ENCODE results near the gene JMJD8. TPM values are rescaled to one million over a fixed set of nuclear protein-coding genes. Genes with fewer than 3 reads are reported as not detected.

JMJD8 gene
- total RNA-seq, 2 experiments from 2014 or later = 48.7 to 82.3 TPM

DNA sequence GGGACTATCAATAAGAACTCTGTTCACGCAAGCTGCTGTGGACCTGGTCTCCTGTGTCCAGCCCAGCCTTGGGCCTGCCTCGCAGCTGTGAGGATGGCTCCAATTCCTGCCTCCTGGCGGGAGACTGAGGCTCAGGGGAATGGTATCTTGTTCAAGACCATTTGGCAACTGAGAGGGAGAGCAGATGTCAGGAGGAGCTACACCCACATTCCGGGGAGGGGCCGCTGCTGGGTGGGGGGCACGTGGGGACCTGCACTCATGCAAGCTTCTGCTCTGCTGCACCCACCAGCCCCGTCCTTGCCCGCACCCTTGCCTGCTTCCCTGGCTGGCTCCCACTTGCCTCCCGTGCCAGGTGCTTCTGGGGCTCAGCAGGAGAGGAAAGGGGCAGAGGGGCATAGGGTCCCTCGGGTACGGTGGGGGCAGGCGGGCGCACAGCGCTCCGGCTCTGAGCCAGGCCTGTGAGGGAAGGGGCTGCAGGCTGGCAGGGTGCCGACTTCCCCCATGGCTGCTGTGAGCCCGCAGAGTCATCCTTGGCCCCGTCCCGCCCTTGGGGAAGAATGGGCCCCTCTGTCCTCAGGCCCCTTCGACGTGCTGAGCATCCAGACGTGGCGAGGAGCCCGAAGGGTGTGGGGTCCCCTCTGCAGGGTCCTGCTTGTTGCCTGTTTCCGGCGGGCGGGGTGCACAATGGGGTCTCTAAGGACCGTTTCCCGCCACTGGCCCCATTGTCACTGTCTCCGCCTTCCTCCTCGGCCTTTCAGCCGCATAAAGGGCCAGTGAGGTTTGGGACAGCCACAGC, 33.5 kb upstream of the JMJD8 start:
- H4K20me1 ChIP-seq (ENCODE audit: insufficient read depth, low read length) = no peaks in the 10 kb centered on the region
- BruUV-seq (replicated peaks) = no TSS peak
- no peak overlapping the region for H3K4me3 ChIP-seq (ENCODE audit: low read depth, low read length, poor library complexity, severe bottlenecking)
- H2AFZ ChIP-seq (ENCODE audit: low read length) = no peak overlapping the region
- H3K27ac ChIP-seq (ENCODE audit: low read depth, low read length, poor library complexity, severe bottlenecking) = no peak overlapping the region
- H3K4me2 ChIP-seq (ENCODE audit: low read length) = no peak overlapping the region
- POLR2A ChIA-PET = no interaction called here
- 0 out of 2 replicates have a peak, but pooled peaks cover 1% of the 10 kb centered on the region for H3K36me3 ChIP-seq (ENCODE audit: insufficient read depth, low read length)
- CTCF ChIA-PET (ENCODE audit: unreplicated experiment) = no interaction called here
- no peaks in the 10 kb centered on the region for H3K9me2 ChIP-seq (ENCODE audit: insufficient read depth, low read length)
- H3K79me2 ChIP-seq (ENCODE audit: insufficient read depth, low read depth, low read length) = no peaks in the 10 kb centered on the region
- H3K9me3 ChIP-seq (ENCODE audit: low read length) = no peaks in the 10 kb centered on the region
- no peak for DNase-seq (ENCODE audit: low spot score)
- intact Hi-C loops (cut with micrococcal nuclease; ENCODE audit: unreplicated experiment) = no loop called here
- TF ChIP-seq, protein P1, sequence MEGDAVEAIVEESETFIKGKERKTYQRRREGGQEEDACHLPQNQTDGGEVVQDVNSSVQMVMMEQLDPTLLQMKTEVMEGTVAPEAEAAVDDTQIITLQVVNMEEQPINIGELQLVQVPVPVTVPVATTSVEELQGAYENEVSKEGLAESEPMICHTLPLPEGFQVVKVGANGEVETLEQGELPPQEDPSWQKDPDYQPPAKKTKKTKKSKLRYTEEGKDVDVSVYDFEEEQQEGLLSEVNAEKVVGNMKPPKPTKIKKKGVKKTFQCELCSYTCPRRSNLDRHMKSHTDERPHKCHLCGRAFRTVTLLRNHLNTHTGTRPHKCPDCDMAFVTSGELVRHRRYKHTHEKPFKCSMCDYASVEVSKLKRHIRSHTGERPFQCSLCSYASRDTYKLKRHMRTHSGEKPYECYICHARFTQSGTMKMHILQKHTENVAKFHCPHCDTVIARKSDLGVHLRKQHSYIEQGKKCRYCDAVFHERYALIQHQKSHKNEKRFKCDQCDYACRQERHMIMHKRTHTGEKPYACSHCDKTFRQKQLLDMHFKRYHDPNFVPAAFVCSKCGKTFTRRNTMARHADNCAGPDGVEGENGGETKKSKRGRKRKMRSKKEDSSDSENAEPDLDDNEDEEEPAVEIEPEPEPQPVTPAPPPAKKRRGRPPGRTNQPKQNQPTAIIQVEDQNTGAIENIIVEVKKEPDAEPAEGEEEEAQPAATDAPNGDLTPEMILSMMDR (conservative IDR thresholded peaks at IDR 0.05; ENCODE audit: low read length) = no peak
- no peak for TF ChIP-seq EZH2phosphoT487 (IDR thresholded peaks at IDR 0.05; ENCODE audit: borderline replicate concordance, low read depth, low read length)
- H3K4me1 ChIP-seq (ENCODE audit: insufficient read depth, low read length, poor library complexity, severe bottlenecking) = peaks cover 49% of the 10 kb centered on the region

DNA sequence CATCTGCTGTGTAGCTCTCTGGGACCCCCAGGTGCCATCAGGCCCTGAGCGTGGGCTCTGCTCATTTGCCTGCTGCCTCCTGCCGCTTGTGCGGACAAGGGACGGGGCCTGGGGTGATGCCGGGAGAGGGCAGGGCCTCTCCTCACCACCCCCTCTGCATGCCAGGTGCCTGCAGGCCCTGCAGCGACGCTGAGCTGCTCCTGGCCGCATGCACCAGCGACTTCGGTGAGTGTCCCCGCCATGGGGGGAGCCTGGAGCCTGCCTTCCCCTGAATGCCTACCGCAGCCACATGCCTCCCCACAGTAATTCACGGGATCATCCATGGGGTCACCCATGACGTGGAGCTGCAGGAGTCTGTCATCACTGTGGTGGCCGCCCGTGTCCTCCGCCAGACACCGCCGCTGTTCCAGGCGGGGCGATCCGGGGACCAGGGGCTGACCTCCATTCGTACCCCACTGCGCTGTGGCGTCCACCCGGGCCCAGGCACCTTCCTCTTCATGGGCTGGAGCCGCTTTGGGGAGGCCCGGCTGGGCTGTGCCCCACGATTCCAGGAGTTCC, 32.7 kb upstream of the JMJD8 start:
- ChIA-PET POLR2A (no interaction called here), CTCF (ENCODE audit: unreplicated experiment) (interaction anchor here (1.0 kb wide), 1 partner anchor 72 kb away, joined by 4 read pairs; the partner anchor contains the start of genes CHTF18 and RPUSD1)
- H3K9me3 ChIP-seq (ENCODE audit: low read length) = no peaks in the 10 kb centered on the region
- no peaks in the 10 kb centered on the region for H4K20me1 ChIP-seq (ENCODE audit: insufficient read depth, low read length)
- H3K4me3 ChIP-seq (ENCODE audit: low read depth, low read length, poor library complexity, severe bottlenecking) = no peak overlapping the region
- no peak for TF ChIP-seq EZH2phosphoT487 (IDR thresholded peaks at IDR 0.05; ENCODE audit: borderline replicate concordance, low read depth, low read length)
- TF ChIP-seq, protein P1 (conservative IDR thresholded peaks at IDR 0.05; ENCODE audit: low read length) = no peak
- no peak overlapping the region for H3K27ac ChIP-seq (ENCODE audit: low read depth, low read length, poor library complexity, severe bottlenecking)
- H3K4me2 ChIP-seq (ENCODE audit: low read length) = no peak overlapping the region
- DNase-seq (ENCODE audit: low spot score) = no peak
- H3K36me3 ChIP-seq (ENCODE audit: insufficient read depth, low read length) = no peaks in the 10 kb centered on the region
- H2AFZ ChIP-seq (ENCODE audit: low read length) = no peak overlapping the region
- no TSS peak for BruUV-seq (replicated peaks)
- no peaks in the 10 kb centered on the region for H3K9me2 ChIP-seq (ENCODE audit: insufficient read depth, low read length)
- peaks cover 41% of the 10 kb centered on the region for H3K4me1 ChIP-seq (ENCODE audit: insufficient read depth, low read length, poor library complexity, severe bottlenecking)
- intact Hi-C loops (cut with micrococcal nuclease; ENCODE audit: unreplicated experiment) = no loop called here
- no peaks in the 10 kb centered on the region for H3K79me2 ChIP-seq (ENCODE audit: insufficient read depth, low read depth, low read length)

DNA sequence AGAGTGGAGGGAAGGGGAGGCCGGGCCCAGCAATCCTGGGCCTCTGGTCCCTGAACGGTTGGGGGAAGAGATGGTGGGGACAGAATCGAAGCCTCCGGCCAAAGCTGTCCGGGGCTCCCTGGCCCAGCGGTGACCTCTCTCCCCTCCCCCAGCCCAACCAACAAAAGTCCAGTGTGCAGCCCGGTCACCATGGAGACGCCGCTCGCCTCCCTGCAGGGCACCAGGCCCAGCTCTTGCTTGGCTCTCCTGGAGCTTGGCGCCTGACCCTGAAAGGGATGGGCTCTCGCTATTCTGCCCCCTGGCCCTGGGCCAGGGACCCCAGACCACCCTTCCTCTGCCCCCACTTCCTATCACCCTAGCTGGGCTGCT, 32.0 kb upstream of the JMJD8 start:
- peak overlapping the region; percentile 65 for H3K4me3 ChIP-seq (ENCODE audit: low read depth, low read length, poor library complexity, severe bottlenecking)
- no peaks in the 10 kb centered on the region for H3K9me2 ChIP-seq (ENCODE audit: insufficient read depth, low read length)
- H3K9me3 ChIP-seq (ENCODE audit: low read length) = no peaks in the 10 kb centered on the region
- no peaks in the 10 kb centered on the region for H4K20me1 ChIP-seq (ENCODE audit: insufficient read depth, low read length)
- no peak overlapping the region for H2AFZ ChIP-seq (ENCODE audit: low read length)
- intact Hi-C loops (cut with micrococcal nuclease; ENCODE audit: unreplicated experiment) = no loop called here
- no peaks in the 10 kb centered on the region for H3K36me3 ChIP-seq (ENCODE audit: insufficient read depth, low read length)
- H3K4me1 ChIP-seq (ENCODE audit: insufficient read depth, low read length, poor library complexity, severe bottlenecking) = peaks cover 36% of the 10 kb centered on the region
- H3K4me2 ChIP-seq (ENCODE audit: low read length) = peak overlapping the region; percentile 69
- CTCF ChIA-PET (ENCODE audit: unreplicated experiment) = interaction anchor here (0.6 to 1.0 kb wide), 5 partner anchors 32 to 260 kb away, joined by 3 to 16 read pairs (median 4); partner anchors contain the start of genes CHTF18 and RPUSD1
- POLR2A ChIA-PET = interaction anchor here (0.8 kb wide), 1 partner anchor 17 kb away, joined by 3 read pairs; no protein-coding TSS in a partner anchor
- H3K79me2 ChIP-seq (ENCODE audit: insufficient read depth, low read depth, low read length) = no peaks in the 10 kb centered on the region
- DNase-seq (ENCODE audit: low spot score) = no peak
- BruUV-seq (replicated peaks) = no TSS peak
- TF ChIP-seq, protein P1 (conservative IDR thresholded peaks at IDR 0.05; ENCODE audit: low read length) = no peak
- TF ChIP-seq EZH2phosphoT487 (IDR thresholded peaks at IDR 0.05; ENCODE audit: borderline replicate concordance, low read depth, low read length) = no peak
- H3K27ac ChIP-seq (ENCODE audit: low read depth, low read length, poor library complexity, severe bottlenecking) = no peak overlapping the region
